ENCODE results near the gene KRT76. TPM values are rescaled to one million over a fixed set of nuclear protein-coding genes. Genes with fewer than 3 reads are reported as not detected.

Gene KRT76
- total RNA-seq, 4 donors from 2014 or later, result 0.15 TPM; not detected in 3

GRCh38 chr12:52748578-52748977 lies 28.6 kb downstream of the KRT76 start:
- ATAC-seq, result no peak
- Histone ChIP-seq H3K27ac (no peak overlapping the region), H3K4me3 (no peak overlapping the region), H3K27me3 (peaks cover 50% of the 10 kb centered on the region), H3K4me1 (no peaks in the 10 kb centered on the region), H3K36me3 (no peaks in the 10 kb centered on the region), H3K9me3 (no peaks in the 10 kb centered on the region)
- WGBS, 2 donors (ENCODE audit: low coverage in 1 of 2), result 64 to 71% methylated on average over 12 to 14 of the region's 14 CpGs
- TF ChIP-seq EP300 (IDR thresholded peaks at IDR 0.05) (no peak), POLR2A (IDR thresholded peaks at IDR 0.05) (no peak), POLR2AphosphoS5 (IDR thresholded peaks at IDR 0.05) (no peak), CTCF (IDR thresholded peaks at IDR 0.05) (no peak)

GRCh38 chr12:52745554-52745953 lies 31.6 kb downstream of the KRT76 start:
- no peak for ATAC-seq
- no peaks in the 10 kb centered on the region for H3K4me1 ChIP-seq
- no peak overlapping the region for H3K4me3 ChIP-seq
- no peaks in the 10 kb centered on the region for H3K9me3 ChIP-seq
- 58 to 78% methylated on average over 3 to 4 of the region's 5 CpGs for WGBS, 2 donors (ENCODE audit: low coverage in 1 of 2)
- TF ChIP-seq EP300 (IDR thresholded peaks at IDR 0.05) (no peak), POLR2AphosphoS5 (IDR thresholded peaks at IDR 0.05) (no peak), POLR2A (IDR thresholded peaks at IDR 0.05) (no peak)
- peaks cover 53% of the 10 kb centered on the region for H3K27me3 ChIP-seq
- H3K27ac ChIP-seq, result no peak overlapping the region
- H3K36me3 ChIP-seq, result no peaks in the 10 kb centered on the region

GRCh38 chr12:52744493-52745156 lies 32.5 kb downstream of the KRT76 start:
- H3K27ac ChIP-seq, result no peak overlapping the region
- H3K36me3 ChIP-seq, result no peaks in the 10 kb centered on the region
- no peak for ATAC-seq
- H3K9me3 ChIP-seq, result no peaks in the 10 kb centered on the region
- WGBS, 2 donors (ENCODE audit: low coverage in 1 of 2), result no CpG with 5 or more reads among the region's 1 CpG
- H3K27me3 ChIP-seq, result peaks cover 53% of the 10 kb centered on the region
- H3K4me3 ChIP-seq, result no peak overlapping the region
- TF ChIP-seq CTCF (IDR thresholded peaks at IDR 0.05) (no peak), EP300 (IDR thresholded peaks at IDR 0.05) (no peak), POLR2AphosphoS5 (IDR thresholded peaks at IDR 0.05) (no peak), POLR2A (IDR thresholded peaks at IDR 0.05) (no peak)
- no peaks in the 10 kb centered on the region for H3K4me1 ChIP-seq

- TF ChIP-seq POLR2AphosphoS5 (IDR thresholded peaks at IDR 0.05) (no peak), CTCF (IDR thresholded peaks at IDR 0.05) (no peak), EP300 (IDR thresholded peaks at IDR 0.05) (no peak), POLR2A (IDR thresholded peaks at IDR 0.05) (no peak)
- H3K4me1 ChIP-seq, result no peaks in the 10 kb centered on the region
- ATAC-seq, result no peak
- H3K27me3 ChIP-seq, result peaks cover 62% of the 10 kb centered on the region
- H3K9me3 ChIP-seq, result no peaks in the 10 kb centered on the region
- WGBS, 2 donors (ENCODE audit: low coverage in 1 of 2), result 83% methylated on average over 1 of the region's 3 CpGs; no CpG with 5 or more reads in 1 of the 2 donors
- H3K4me3 ChIP-seq, result no peak overlapping the region
- no peaks in the 10 kb centered on the region for H3K36me3 ChIP-seq
- no peak overlapping the region for H3K27ac ChIP-seq
Measured at GRCh38 chr12:52742822-52743457, 34.2 kb downstream of the KRT76 start.

GRCh38 chr12:52742196-52742580 lies 35.0 kb downstream of the KRT76 start:
- no peak overlapping the region for H3K27ac ChIP-seq
- no peak for ATAC-seq
- H3K27me3 ChIP-seq, result peaks cover 54% of the 10 kb centered on the region
- H3K4me1 ChIP-seq, result no peaks in the 10 kb centered on the region
- no peak overlapping the region for H3K4me3 ChIP-seq
- no CpG with 5 or more reads among the region's 7 CpGs for WGBS, 2 donors (ENCODE audit: low coverage in 1 of 2)
- H3K36me3 ChIP-seq, result no peaks in the 10 kb centered on the region
- no peaks in the 10 kb centered on the region for H3K9me3 ChIP-seq
- TF ChIP-seq CTCF (IDR thresholded peaks at IDR 0.05) (no peak), EP300 (IDR thresholded peaks at IDR 0.05) (no peak), POLR2AphosphoS5 (IDR thresholded peaks at IDR 0.05) (no peak), POLR2A (IDR thresholded peaks at IDR 0.05) (no peak)

Measured in gastroesophageal sphincter (tissue), 4 donors.